Panc1 (cell line): ENCODE measurements around the gene ZSCAN26.
"Not testable (repeated sequence)": the region's sequence is repeated elsewhere in the genome, so short reads cannot be mapped to it uniquely, and the experiment has no call there.

ENCODE experiments used
- CTCF ChIP-seq: fragments of 450-650 bp; IDR thresholded peaks from 2 replicates; pipeline ENCODE4 v1.5.1; 2017; ENCODE audit warnings: mild to moderate bottlenecking
- POLR2AphosphoS5 ChIP-seq: IDR thresholded peaks from 2 replicates; pipeline ENCODE4 v1.6.1; 2012; ENCODE audit warnings: mild to moderate bottlenecking, low read depth, low read length, moderate library complexity
- SIN3A ChIP-seq: IDR thresholded peaks from 2 replicates; pipeline ENCODE4 v1.6.1; 2012; ENCODE audit warnings: low read depth, mild to moderate bottlenecking, low read length, moderate library complexity, borderline replicate concordance; ENCODE audit not compliant: insufficient read depth

DNA sequence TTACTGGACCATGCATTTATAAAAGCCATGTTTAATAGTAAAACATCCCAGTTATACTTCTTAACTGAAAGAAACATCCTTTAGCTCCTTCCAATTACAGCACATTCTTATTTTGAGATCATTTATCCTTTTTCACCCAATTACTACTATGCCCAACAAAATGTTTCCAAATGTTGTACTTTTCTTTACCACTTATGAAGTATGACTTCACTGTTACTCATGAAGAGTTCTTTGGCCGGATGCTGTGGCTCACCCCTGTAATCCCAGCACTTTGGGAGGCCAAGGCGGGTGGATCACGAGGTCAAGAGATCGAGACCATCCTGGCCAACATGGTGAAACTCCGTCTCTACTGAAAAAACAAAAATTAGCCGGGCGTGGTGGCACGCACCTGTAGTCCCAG is 50.9 kb downstream of the ZSCAN26 start:
- not testable (repeated sequence) for TF ChIP-seq POLR2AphosphoS5, CTCF, SIN3A
